ENCODE results near the gene TAB2. TPM values are rescaled to one million over a fixed set of nuclear protein-coding genes. Genes with fewer than 3 reads are reported as not detected.

Gene TAB2
- total RNA-seq, 1 experiment from 2014 or later: 56.7 TPM

- TF ChIP-seq REST (IDR thresholded peaks at IDR 0.05; ENCODE audit: low read depth) (no peak), EGR1 (IDR thresholded peaks at IDR 0.05; ENCODE audit: low read depth) (no peak), POLR2AphosphoS5 (IDR thresholded peaks at IDR 0.05; ENCODE audit: low read depth, low read length) (no peak), SIN3A (IDR thresholded peaks at IDR 0.05; ENCODE audit: low read depth) (no peak), RAD21 (IDR thresholded peaks at IDR 0.05; ENCODE audit: low read depth) (no peak), TCF7L2 (IDR thresholded peaks at IDR 0.05; ENCODE audit: borderline replicate concordance, extremely low read depth, insufficient read depth, insufficient read length) (no peak), ZBTB33 (IDR thresholded peaks at IDR 0.05; ENCODE audit: extremely low read depth, insufficient replicate concordance, low read length) (no peak)
Measured at GRCh38 chr6:149285626-149286025, 31.9 kb upstream of the TAB2 start (continued).

- 0 out of 2 replicates have a peak, but pooled peaks cover 2% of the 10 kb centered on the region for H3K9me2 ChIP-seq (ENCODE audit: insufficient read depth)
- no peak overlapping the region for H2AFZ ChIP-seq (ENCODE audit: low read depth, low read length, poor library complexity, severe bottlenecking)
- intact Hi-C loops (cut with micrococcal nuclease): no loop called here
- H3K36me3 ChIP-seq (ENCODE audit: control insufficient read depth in 1 of 2, insufficient read depth in 2 of 2, low read length in 2 of 2): no peaks in the 10 kb centered on the region
- H4K20me1 ChIP-seq (ENCODE audit: insufficient read depth): no peaks in the 10 kb centered on the region
- CTCF ChIA-PET: no interaction called here
- H3K9me3 ChIP-seq (ENCODE audit: control insufficient read depth in 1 of 2, insufficient read depth in 1 of 2, low read depth in 1 of 2, low read length in 2 of 2): no peaks in the 10 kb centered on the region
- no peaks in the 10 kb centered on the region for H3K27me3 ChIP-seq (ENCODE audit: insufficient read depth, low read length)
- no peak overlapping the region for H3K4me3 ChIP-seq (replicated peaks in 1 of 2; ENCODE audit: low read depth in 1 of 2, low read length in 2 of 2)
- no peak overlapping the region for H3K27ac ChIP-seq (ENCODE audit: low read depth, low read length)
- H3K9ac ChIP-seq (ENCODE audit: low read length): no peak overlapping the region
- RAD21 ChIA-PET (ENCODE audit: low non-redundant PET in 1 of 2, low total read pairs in 2 of 2, uncharacterized antibody in 2 of 2, unreplicated experiment in 2 of 2): no interaction called here
- DNase-seq (ENCODE audit: low read depth, low spot score) (no peak), ATAC-seq (no peak)
- no peaks in the 10 kb centered on the region for H3K4me1 ChIP-seq (ENCODE audit: control insufficient read depth in 1 of 2, insufficient read depth in 2 of 2, low read length in 2 of 2)
- POLR2A ChIA-PET: no interaction called here
- H3K79me2 ChIP-seq (ENCODE audit: insufficient read depth, low read length): no peaks in the 10 kb centered on the region
- H3K4me2 ChIP-seq (ENCODE audit: low read length): no peak overlapping the region
- BruUV-seq (replicated peaks): no TSS peak
- TF ChIP-seq ZBTB33 (IDR thresholded peaks at IDR 0.05; ENCODE audit: extremely low read depth, insufficient replicate concordance, low read length): no peak
- TF ChIP-seq EZH2phosphoT487 (IDR thresholded peaks at IDR 0.05; ENCODE audit: borderline replicate concordance): no peak
- no peak for TF ChIP-seq POLR2A (IDR thresholded peaks at IDR 0.05; ENCODE audit: borderline replicate concordance, extremely low read depth, insufficient read depth, insufficient read length)
- no peak for TF ChIP-seq ZNF274 (IDR thresholded peaks at IDR 0.05; ENCODE audit: low read depth, low read length)
- TF ChIP-seq SP1 (IDR thresholded peaks at IDR 0.05; ENCODE audit: low read depth): no peak
- TF ChIP-seq CEBPB (IDR thresholded peaks at IDR 0.05; ENCODE audit: low read depth): no peak
- TF ChIP-seq JUND (IDR thresholded peaks at IDR 0.05): no peak
- no peak for TF ChIP-seq MAX (IDR thresholded peaks at IDR 0.05)
- TF ChIP-seq REST (IDR thresholded peaks at IDR 0.05; ENCODE audit: low read depth): no peak
Measured at GRCh38 chr6:149286905-149287304, 30.6 kb upstream of the TAB2 start.

Measured in HCT116 (cell line).